Measurements from ENCODE around the gene PLEKHM2. TPM values are rescaled to one million over a fixed set of nuclear protein-coding genes. Genes with fewer than 3 reads are reported as not detected.

PLEKHM2 gene
- total and polyA plus RNA-seq, 5 experiments from 2014 or later: 5.4 to 66.7 (median 13.8) TPM

GRCh38 chr1:15662477-15662876, 21.6 kb upstream of the PLEKHM2 start:
- POLR2A ChIA-PET: no interaction called here
- no peak overlapping the region for H3K4me3 Mint-ChIP-seq
- no peaks in the 10 kb centered on the region for H3K27me3 Mint-ChIP-seq
- DNase-seq (no peak), ATAC-seq (no peak)
- H3K9me3 Mint-ChIP-seq: no peaks in the 10 kb centered on the region
- peaks cover 5 to 49% (median 23%) of the 10 kb centered on the region in 3 donors for H3K36me3 Mint-ChIP-seq
- peaks cover 0 to 4% (median under 1%) of the 10 kb centered on the region in 4 donors for H3K4me1 Mint-ChIP-seq
- H3K27ac Mint-ChIP-seq: no peak overlapping the region

- no peaks in the 10 kb centered on the region for H3K27me3 Mint-ChIP-seq
- peaks cover 0 to 4% (median under 1%) of the 10 kb centered on the region in 4 donors for H3K4me1 Mint-ChIP-seq
- H3K27ac Mint-ChIP-seq: peak overlapping the region in 1 of 10 donors; percentile 15
- H3K36me3 Mint-ChIP-seq: peaks cover 5 to 40% (median 25%) of the 10 kb centered on the region in 3 donors
- ATAC-seq: no peak
- POLR2A ChIA-PET: interaction anchor here (0.6 to 1.5 kb wide), 2 partner anchors 21 to 1153 kb away, joined by 3 to 4 read pairs; no protein-coding TSS in a partner anchor
- no peaks in the 10 kb centered on the region for H3K9me3 Mint-ChIP-seq
- no peak for DNase-seq
- no peak overlapping the region for H3K4me3 Mint-ChIP-seq
Measured at GRCh38 chr1:15663925-15664324, 20.2 kb upstream of the PLEKHM2 start.

DNA sequence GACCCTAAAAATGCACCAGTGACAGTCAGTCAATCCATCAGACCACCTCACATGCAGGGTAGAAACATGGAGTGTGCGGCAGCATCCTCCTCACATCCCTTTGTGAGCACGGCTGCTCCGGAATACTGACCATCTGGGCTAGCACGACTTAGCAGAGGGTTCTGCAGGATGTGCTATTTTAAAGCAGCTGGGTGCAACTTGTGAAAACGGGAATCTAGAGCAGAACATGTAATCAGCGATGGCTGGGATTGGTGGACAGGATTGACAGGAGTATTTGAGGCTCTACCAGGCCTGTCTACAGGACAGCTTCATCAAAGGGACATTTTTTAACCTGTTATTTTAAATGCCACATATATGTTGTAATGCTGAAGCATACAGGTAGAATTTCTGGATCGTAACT, 16.8 kb upstream of the PLEKHM2 start:
- Mint-ChIP-seq H3K4me3 (no peak overlapping the region), H3K4me1 (peaks cover 0 to 3% (median under 1%) of the 10 kb centered on the region in 4 donors), H3K36me3 (peaks cover 0 to 5% (median 2%) of the 10 kb centered on the region in 3 donors), H3K27me3 (no peaks in the 10 kb centered on the region), H3K27ac (peak overlapping the region in 4 of 10 donors; percentile 36 to 64 (median 44)), H3K9me3 (no peaks in the 10 kb centered on the region)
- no peak for ATAC-seq
- POLR2A ChIA-PET: no interaction called here
- no peak for DNase-seq

- H3K36me3 Mint-ChIP-seq: peaks cover 0 to 2% (median 0%) of the 10 kb centered on the region in 3 donors
- peak overlapping the region in 2 of 10 donors; percentile 46 to 49 for H3K27ac Mint-ChIP-seq
- H3K9me3 Mint-ChIP-seq: no peaks in the 10 kb centered on the region
- DNase-seq: no peak
- POLR2A ChIA-PET: no interaction called here
- peaks cover 0 to 3% (median under 1%) of the 10 kb centered on the region in 4 donors for H3K4me1 Mint-ChIP-seq
- no peak for ATAC-seq
- H3K27me3 Mint-ChIP-seq: no peaks in the 10 kb centered on the region
- no peak overlapping the region for H3K4me3 Mint-ChIP-seq
Measured at GRCh38 chr1:15668089-15668754, 15.9 kb upstream of the PLEKHM2 start.

DNA sequence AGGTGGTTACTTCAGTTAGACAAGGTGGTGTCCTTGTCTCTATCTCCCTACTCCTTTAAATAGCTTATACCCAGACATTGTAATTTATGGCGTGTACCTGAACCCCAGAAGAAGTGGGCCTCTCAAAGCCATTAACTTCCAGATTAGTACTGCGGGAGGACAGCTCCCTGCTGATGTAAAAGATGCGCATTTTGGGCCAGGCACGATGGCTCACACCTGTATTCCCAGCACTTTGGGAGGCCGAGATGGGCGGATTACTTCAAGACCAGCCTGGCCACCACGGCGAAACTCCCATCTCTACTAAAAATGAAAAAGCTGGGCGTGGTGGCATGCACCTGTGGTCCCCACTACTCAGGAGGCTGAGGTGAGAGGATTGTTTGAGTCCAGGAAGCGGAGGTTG, 15.0 kb upstream of the PLEKHM2 start:
- POLR2A ChIA-PET: no interaction called here
- H3K27ac Mint-ChIP-seq: peak overlapping the region in 1 of 10 donors; percentile 28
- H3K27me3 Mint-ChIP-seq: no peaks in the 10 kb centered on the region
- H3K9me3 Mint-ChIP-seq: no peaks in the 10 kb centered on the region
- H3K4me1 Mint-ChIP-seq: peaks cover 0 to 3% (median under 1%) of the 10 kb centered on the region in 4 donors
- ATAC-seq (no peak), DNase-seq (no peak)
- H3K4me3 Mint-ChIP-seq: no peak overlapping the region
- peaks cover 0 to 2% (median 0%) of the 10 kb centered on the region in 3 donors for H3K36me3 Mint-ChIP-seq

DNA sequence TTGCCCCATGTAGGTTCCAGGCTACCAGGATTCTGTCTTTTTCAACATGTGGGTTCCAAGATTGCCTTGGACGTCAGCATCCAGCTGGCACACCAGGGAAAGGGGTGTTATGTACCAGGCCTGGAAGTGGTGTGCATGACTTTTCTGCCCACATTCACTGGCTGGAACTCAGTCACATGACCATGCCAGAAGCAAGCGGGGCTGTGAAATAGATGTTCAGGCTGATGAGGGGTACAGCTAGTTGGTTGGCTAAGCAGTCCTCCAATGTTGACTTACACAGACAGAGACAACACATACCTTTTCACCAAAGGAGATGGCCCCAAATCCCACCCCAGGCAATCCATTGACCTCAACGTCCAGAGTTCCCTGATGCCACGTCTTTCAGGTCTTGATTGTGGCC, 14.3 kb upstream of the PLEKHM2 start:
- DNase-seq (no peak), ATAC-seq (no peak)
- H3K27me3 Mint-ChIP-seq: no peaks in the 10 kb centered on the region
- H3K9me3 Mint-ChIP-seq: no peaks in the 10 kb centered on the region
- H3K27ac Mint-ChIP-seq: peak overlapping the region in 4 of 10 donors; percentile 3 to 61 (median 22)
- POLR2A ChIA-PET: no interaction called here
- H3K4me3 Mint-ChIP-seq: no peak overlapping the region
- H3K4me1 Mint-ChIP-seq: peaks cover 0 to 3% (median under 1%) of the 10 kb centered on the region in 4 donors
- peaks cover 0 to 2% (median 0%) of the 10 kb centered on the region in 3 donors for H3K36me3 Mint-ChIP-seq

GRCh38 chr1:15671430-15671829, 12.7 kb upstream of the PLEKHM2 start:
- peaks cover 0 to 2% (median 0%) of the 10 kb centered on the region in 3 donors for H3K36me3 Mint-ChIP-seq
- DNase-seq (no peak), ATAC-seq (no peak)
- H3K4me1 Mint-ChIP-seq: peaks cover 0 to 3% (median under 1%) of the 10 kb centered on the region in 4 donors
- H3K4me3 Mint-ChIP-seq: no peak overlapping the region
- no peaks in the 10 kb centered on the region for H3K9me3 Mint-ChIP-seq
- H3K27ac Mint-ChIP-seq: peak overlapping the region in 4 of 10 donors; percentile 10 to 75 (median 43)
- POLR2A ChIA-PET: no interaction called here
- H3K27me3 Mint-ChIP-seq: no peaks in the 10 kb centered on the region

DNA sequence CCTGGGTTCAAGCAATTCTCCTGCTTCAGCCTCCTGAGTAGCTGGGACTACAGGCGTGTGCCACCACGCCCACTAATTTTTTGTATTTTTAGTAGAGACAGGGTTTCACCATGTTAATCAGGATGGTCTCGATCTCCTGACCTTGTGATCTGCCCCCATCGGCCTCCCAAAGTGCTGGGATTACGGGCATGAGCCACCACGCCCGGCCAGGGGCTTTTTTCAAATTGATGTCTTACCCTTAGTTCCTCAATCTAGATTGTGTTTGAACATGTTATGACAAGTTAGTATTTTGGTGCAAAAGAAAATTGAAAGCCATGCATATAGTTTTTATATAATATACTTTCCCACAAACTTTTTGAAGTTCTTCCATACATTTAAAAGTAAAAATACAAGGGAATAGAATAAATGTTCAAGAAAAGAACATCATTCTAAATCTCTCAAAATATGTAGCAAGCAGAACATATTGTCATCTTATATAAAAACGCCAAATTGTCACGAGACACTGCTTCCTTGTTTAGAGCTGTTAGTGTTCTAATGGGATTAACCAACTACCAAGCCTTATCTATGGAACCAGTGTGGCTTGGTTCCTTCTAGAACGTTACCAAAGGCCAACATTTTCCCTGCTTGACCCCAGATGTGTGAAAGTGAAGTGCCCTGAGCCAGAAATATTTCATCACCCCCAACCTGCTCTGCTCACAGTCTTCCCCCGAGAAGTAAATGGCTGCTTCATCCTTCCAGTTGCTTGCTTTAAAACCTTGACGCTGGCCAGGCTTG, 9.5 kb upstream of the PLEKHM2 start:
- Mint-ChIP-seq H3K27ac (no peak overlapping the region), H3K27me3 (no peaks in the 10 kb centered on the region), H3K9me3 (no peaks in the 10 kb centered on the region), H3K36me3 (no peaks in the 10 kb centered on the region), H3K4me3 (no peak overlapping the region), H3K4me1 (peaks cover 0 to 3% (median under 1%) of the 10 kb centered on the region in 4 donors)
- ATAC-seq: no peak
- DNase-seq: no peak
- POLR2A ChIA-PET: interaction anchor here (0.6 kb wide), 1 partner anchor 9 kb away, joined by 3 read pairs; no protein-coding TSS in a partner anchor

- Mint-ChIP-seq H3K4me3 (no peak overlapping the region), H3K27ac (no peak overlapping the region), H3K27me3 (no peaks in the 10 kb centered on the region), H3K36me3 (no peaks in the 10 kb centered on the region), H3K4me1 (peaks cover 0 to 8% (median under 1%) of the 10 kb centered on the region in 4 donors), H3K9me3 (no peaks in the 10 kb centered on the region)
- ATAC-seq (no peak), DNase-seq (no peak)
- POLR2A ChIA-PET: no interaction called here
Measured at GRCh38 chr1:15676010-15676409, 8.1 kb upstream of the PLEKHM2 start.

DNA sequence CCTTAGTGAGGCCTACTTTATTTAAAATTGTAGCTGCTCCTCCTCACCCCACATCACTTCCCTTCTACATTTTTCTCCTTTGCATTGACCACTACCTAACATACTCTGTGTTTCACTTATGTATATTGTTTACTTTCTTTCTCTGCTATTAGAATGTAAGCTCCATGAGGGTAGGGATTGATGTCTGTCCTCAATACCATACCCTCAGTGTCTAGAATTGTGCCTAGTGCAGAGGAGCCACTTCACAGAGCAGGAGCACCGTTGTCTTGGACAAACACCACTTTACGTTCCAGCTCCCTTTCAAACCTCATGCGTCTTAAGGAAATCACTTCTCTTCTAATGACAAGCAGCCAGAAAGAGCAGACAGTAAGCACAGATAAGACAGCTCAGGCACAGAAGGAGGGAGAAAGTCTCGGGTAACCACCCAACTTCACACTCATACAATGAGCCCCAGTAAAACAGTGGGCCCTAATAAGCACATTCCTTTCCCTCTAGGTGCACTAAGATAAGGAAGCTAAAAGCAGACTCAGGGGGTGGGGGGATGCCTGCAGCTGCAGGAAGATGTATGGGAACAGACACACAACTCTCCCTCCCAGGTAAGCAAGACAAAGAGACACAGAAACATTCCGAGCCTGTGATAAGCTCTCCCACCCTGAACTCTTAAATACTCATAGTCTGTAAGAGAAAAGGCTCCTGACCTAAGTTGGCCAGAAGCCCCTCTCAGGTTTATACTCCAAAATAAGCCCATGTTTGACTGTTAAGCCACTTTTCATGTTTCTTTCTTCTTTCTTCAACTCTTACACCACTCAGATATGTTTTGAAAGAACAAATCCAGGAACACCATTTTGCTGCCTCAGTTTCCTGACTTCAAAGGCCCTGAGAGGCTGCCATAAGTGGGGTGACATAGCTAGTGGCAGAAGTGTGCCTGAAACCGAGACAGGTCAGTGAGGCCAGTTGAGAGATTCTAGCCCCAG, 7.1 kb upstream of the PLEKHM2 start:
- no peak overlapping the region for H3K4me3 Mint-ChIP-seq
- ATAC-seq (no peak), DNase-seq (no peak)
- peaks cover 0 to 17% (median 0%) of the 10 kb centered on the region in 4 donors for H3K4me1 Mint-ChIP-seq
- H3K27me3 Mint-ChIP-seq: no peaks in the 10 kb centered on the region
- POLR2A ChIA-PET: interaction anchor here (0.5 kb wide), 1 partner anchor 10 kb away, joined by 5 read pairs; no protein-coding TSS in a partner anchor
- no peaks in the 10 kb centered on the region for H3K9me3 Mint-ChIP-seq
- H3K36me3 Mint-ChIP-seq: no peaks in the 10 kb centered on the region
- no peak overlapping the region for H3K27ac Mint-ChIP-seq

GRCh38 chr1:15678578-15678977, 5.5 kb upstream of the PLEKHM2 start:
- Mint-ChIP-seq H3K9me3 (no peaks in the 10 kb centered on the region), H3K27ac (peak overlapping the region in 1 of 10 donors; percentile 21), H3K4me1 (peaks cover 0 to 26% (median 5%) of the 10 kb centered on the region in 4 donors), H3K27me3 (no peaks in the 10 kb centered on the region), H3K36me3 (no peaks in the 10 kb centered on the region), H3K4me3 (no peak overlapping the region)
- DNase-seq (no peak), ATAC-seq (no peak)
- POLR2A ChIA-PET: no interaction called here

- POLR2A ChIA-PET: interaction anchor here (0.6 kb wide), 1 partner anchor 676 kb away, joined by 4 read pairs; no protein-coding TSS in a partner anchor
- Mint-ChIP-seq H3K4me1 (peaks cover 2 to 29% (median 7%) of the 10 kb centered on the region in 4 donors), H3K27ac (peak overlapping the region in 1 of 10 donors; percentile 58), H3K36me3 (no peaks in the 10 kb centered on the region), H3K4me3 (no peak overlapping the region), H3K9me3 (no peaks in the 10 kb centered on the region), H3K27me3 (no peaks in the 10 kb centered on the region)
- no peak for DNase-seq
- no peak for ATAC-seq
Measured at GRCh38 chr1:15680131-15680530, 4.0 kb upstream of the PLEKHM2 start.

Measured in naive thymus-derived CD8-positive, alpha-beta T cell (primary cell).